HEK293 (cell line): Measurements from ENCODE around the gene TBX3.
A peak's percentile ranks its signal among the peaks of the same experiment; 100 is the strongest.

Source experiments
- CTCF ChIA-PET: fragments of 350-600 bp; formaldehyde crosslinking; extraction: SDS; loops from one replicate; lab custom pipeline; 2021; ENCODE audit warnings: antibody characterized with exemption; lab: Yijun Ruan, JAX
- POLR2A ChIA-PET: fragments of 300-600 bp; formaldehyde crosslinking; extraction: SDS; loops from one replicate; lab custom pipeline; 2020; ENCODE audit warnings: antibody characterized with exemption, inconsistent platforms; lab: Yijun Ruan, JAX
- H3K27ac ChIP-seq: fragments of 200-500 bp; sonication (Bioruptor generic); 2 replicates; pipeline ENCODE4 v1.5.1; 2014; ENCODE audit warnings: low read depth, low read length, control low read depth, inconsistent platforms; ENCODE audit errors: extremely low read depth
- H3K36me3 ChIP-seq, 2 experiments: fragments of 200-500 bp in 1 of 2; sonication (Bioruptor generic) in 1 of 2; 1 replicate in 1 of 2; 2 replicates in 1 of 2; pipeline ENCODE4 v1.5.1; 2014 to 2017; ENCODE audit warnings: inconsistent platforms in 2 of 2, low read length in 2 of 2; ENCODE audit not compliant: control insufficient read depth in 2 of 2, insufficient read depth in 1 of 2
- H3K4me1 ChIP-seq: fragments of 200-500 bp; sonication (Bioruptor generic); 2 replicates; pipeline ENCODE4 v1.5.1; 2014; ENCODE audit warnings: mild to moderate bottlenecking, low read length, inconsistent platforms; ENCODE audit not compliant: control insufficient read depth, insufficient read depth
- H3K4me3 ChIP-seq: 2 replicates; pipeline ENCODE4 v1.5.1; 2011; ENCODE audit warnings: low read depth, mild to moderate bottlenecking, control low read depth, low read length, moderate library complexity
- H3K9me3 ChIP-seq: fragments of 200-500 bp; sonication (Bioruptor generic); 2 replicates; pipeline ENCODE4 v1.5.1; 2014; ENCODE audit warnings: low read depth, low read length, inconsistent platforms; ENCODE audit not compliant: control insufficient read depth, insufficient read depth
- BCL11B ChIP-seq: fragments of 450-650 bp; formaldehyde crosslinking; IDR thresholded peaks from 2 replicates; pipeline ENCODE4 v1.5.1; 2016; ENCODE audit warnings: low read depth, missing biosample characterization, missing genetic modification characterization
- BCL6B ChIP-seq: fragments of 450-650 bp; formaldehyde crosslinking; IDR thresholded peaks from 2 replicates; pipeline ENCODE4 v1.5.1; 2017; ENCODE audit warnings: missing biosample characterization, missing genetic modification characterization
- ELK4 ChIP-seq: IDR thresholded peaks from 2 replicates; pipeline ENCODE4 v1.6.1; 2011; ENCODE audit warnings: mild to moderate bottlenecking, low read depth, low read length, borderline replicate concordance
- FEZF1 ChIP-seq: fragments of 450-650 bp; formaldehyde crosslinking; IDR thresholded peaks from 2 replicates; pipeline ENCODE4 v1.5.1; 2016; ENCODE audit warnings: missing biosample characterization, missing genetic modification characterization
- GLI4 ChIP-seq: fragments of 450-650 bp; formaldehyde crosslinking; IDR thresholded peaks from 2 replicates; pipeline ENCODE4 v1.5.1; 2016; ENCODE audit warnings: missing biosample characterization, missing genetic modification characterization
- KLF7 ChIP-seq: fragments of 450-650 bp; formaldehyde crosslinking; IDR thresholded peaks from 2 replicates; pipeline ENCODE4 v1.5.1; 2016; ENCODE audit warnings: missing biosample characterization, missing genetic modification characterization, borderline replicate concordance
- KLF9 ChIP-seq: fragments of 450-650 bp; formaldehyde crosslinking; IDR thresholded peaks from 2 replicates; pipeline ENCODE4 v1.5.1; 2016; ENCODE audit warnings: missing biosample characterization, missing genetic modification characterization, low read depth
- MYNN ChIP-seq: fragments of 450-650 bp; formaldehyde crosslinking; IDR thresholded peaks from 2 replicates; pipeline ENCODE4 v1.5.1; 2016; ENCODE audit warnings: missing biosample characterization, missing genetic modification characterization, borderline replicate concordance
- SCRT2 ChIP-seq: fragments of 450-650 bp; formaldehyde crosslinking; IDR thresholded peaks from 2 replicates; pipeline ENCODE4 v1.5.1; 2016; ENCODE audit warnings: missing biosample characterization, missing genetic modification characterization
- SP3 ChIP-seq: fragments of 450-650 bp; formaldehyde crosslinking; IDR thresholded peaks from 2 replicates; pipeline ENCODE4 v1.5.1; 2016; ENCODE audit warnings: missing biosample characterization, missing genetic modification characterization
- ZBTB7A ChIP-seq: fragments of 450-650 bp; formaldehyde crosslinking; IDR thresholded peaks from 2 replicates; pipeline ENCODE4 v1.5.1; 2016; ENCODE audit warnings: low read depth, missing biosample characterization, missing genetic modification characterization
- ZFHX2 ChIP-seq: fragments of 450-650 bp; formaldehyde crosslinking; conservative IDR thresholded peaks from 2 replicates; pipeline ENCODE4 v1.5.1; 2016; ENCODE audit warnings: missing biosample characterization, missing genetic modification characterization
- ZFP41 ChIP-seq: fragments of 450-650 bp; formaldehyde crosslinking; IDR thresholded peaks from 2 replicates; pipeline ENCODE4 v1.5.1; 2016; ENCODE audit warnings: missing biosample characterization, missing genetic modification characterization, borderline replicate concordance
- ZNF10 ChIP-seq: fragments of 450-650 bp; formaldehyde crosslinking; IDR thresholded peaks from 2 replicates; pipeline ENCODE4 v1.5.1; 2017; ENCODE audit warnings: missing biosample characterization, missing genetic modification characterization
- ZNF155 ChIP-seq: fragments of 450-650 bp; formaldehyde crosslinking; IDR thresholded peaks from 2 replicates; pipeline ENCODE4 v1.5.1; 2016; ENCODE audit warnings: missing biosample characterization, missing genetic modification characterization
- ZNF202 ChIP-seq: fragments of 450-650 bp; formaldehyde crosslinking; IDR thresholded peaks from 2 replicates; pipeline ENCODE4 v1.5.1; 2016; ENCODE audit warnings: missing biosample characterization, missing genetic modification characterization, borderline replicate concordance
- ZNF248 ChIP-seq: fragments of 450-650 bp; formaldehyde crosslinking; IDR thresholded peaks from 2 replicates; pipeline ENCODE4 v1.5.1; 2017; ENCODE audit warnings: missing biosample characterization, missing genetic modification characterization
- ZNF324 ChIP-seq: fragments of 450-650 bp; formaldehyde crosslinking; IDR thresholded peaks from 2 replicates; pipeline ENCODE4 v1.5.1; 2016; ENCODE audit warnings: missing biosample characterization, missing genetic modification characterization
- ZNF391 ChIP-seq: fragments of 450-650 bp; formaldehyde crosslinking; IDR thresholded peaks from 2 replicates; pipeline ENCODE4 v1.5.1; 2016; ENCODE audit warnings: low read depth, missing biosample characterization, missing genetic modification characterization, borderline replicate concordance
- ZNF449 ChIP-seq: fragments of 450-650 bp; formaldehyde crosslinking; IDR thresholded peaks from 2 replicates; pipeline ENCODE4 v1.5.1; 2017; ENCODE audit warnings: missing biosample characterization, mild to moderate bottlenecking, missing genetic modification characterization, moderate library complexity
- ZNF501 ChIP-seq: fragments of 450-650 bp; formaldehyde crosslinking; IDR thresholded peaks from 2 replicates; pipeline ENCODE4 v1.5.1; 2016; ENCODE audit warnings: missing biosample characterization, missing genetic modification characterization
- ZNF768 ChIP-seq: fragments of 450-650 bp; formaldehyde crosslinking; IDR thresholded peaks from 2 replicates; pipeline ENCODE4 v1.5.1; 2018; ENCODE audit warnings: missing biosample characterization, mild to moderate bottlenecking, missing genetic modification characterization
- ZNF830 ChIP-seq: fragments of 450-650 bp; IDR thresholded peaks from 2 replicates; pipeline ENCODE4 v1.5.0; 2018; ENCODE audit warnings: missing biosample characterization, missing genetic modification characterization, low read depth, mild to moderate bottlenecking, moderate library complexity
- ZSCAN5A ChIP-seq: fragments of 450-650 bp; formaldehyde crosslinking; IDR thresholded peaks from 2 replicates; pipeline ENCODE4 v1.5.1; 2016; ENCODE audit warnings: missing biosample characterization, missing genetic modification characterization

TBX3 gene

GRCh38 chr12:114673901-114674250 lies 10.1 kb downstream of the TBX3 start:
- Histone ChIP-seq H3K4me1 (no peaks in the 10 kb centered on the region), H3K36me3 (peaks cover 14 to 74% of the 10 kb centered on the region in 2 experiments; a peak in 2 of 3 replicates), H3K4me3 (no peak overlapping the region), H3K9me3 (no peaks in the 10 kb centered on the region), H3K27ac (no peak overlapping the region)
- CTCF ChIA-PET: interaction anchor here (0.7 to 1.0 kb wide), 2 partner anchors 1079 to 1309 kb away, joined by 3 to 4 read pairs; no protein-coding TSS in a partner anchor
- POLR2A ChIA-PET: interaction anchor here (2.5 kb wide), 1 partner anchor 10 kb away, joined by 16 read pairs; the partner anchor contains the start of gene TBX3
- TF ChIP-seq ZNF501 (no peak), SCRT2 (tag by site-specific recombination) (no peak), BCL6B (tag by site-specific recombination) (no peak), FEZF1 (tag by site-specific recombination) (no peak), ZFP41 (tag by site-specific recombination) (no peak), ZNF391 (tag by site-specific recombination) (no peak), BCL11B (tag by site-specific recombination) (no peak), ZNF830 (no peak), ZNF155 (tag by site-specific recombination) (no peak), ZNF10 (tag by site-specific recombination) (no peak), ZNF248 (tag by site-specific recombination) (no peak), KLF7 (no peak), GLI4 (tag by site-specific recombination) (no peak), MYNN (tag by site-specific recombination) (no peak), SP3 (tag by site-specific recombination) (no peak), ZNF324 (tag by site-specific recombination) (no peak), ZNF202 (tag by site-specific recombination) (no peak), ZFHX2 (no peak)

GRCh38 chr12:114673169-114673833 lies 10.7 kb downstream of the TBX3 start:
- POLR2A ChIA-PET: interaction anchor here (2.5 kb wide), 1 partner anchor 11 kb away, joined by 16 read pairs; the partner anchor contains the start of gene TBX3
- H3K9me3 ChIP-seq: no peaks in the 10 kb centered on the region
- no peak for TF ChIP-seq ZBTB7A
- peak; percentile 75; the same call in 1 of the 2 replicates for TF ChIP-seq ZNF768 (tag by site-specific recombination)
- H3K36me3 ChIP-seq: peaks cover 14 to 68% of the 10 kb centered on the region in 2 experiments; a peak in 2 of 3 replicates
- H3K4me1 ChIP-seq: no peaks in the 10 kb centered on the region
- no peak overlapping the region for H3K27ac ChIP-seq
- H3K4me3 ChIP-seq: no peak overlapping the region
- CTCF ChIA-PET: interaction anchor here (0.7 to 1.0 kb wide), 2 partner anchors 1080 to 1310 kb away, joined by 3 to 4 read pairs; no protein-coding TSS in a partner anchor

- ChIA-PET CTCF (interaction anchor here (0.6 to 0.7 kb wide), 3 partner anchors 97 to 1245 kb away, joined by 3 to 9 read pairs (median 4); no protein-coding TSS in a partner anchor), POLR2A (interaction anchor here (0.6 to 2.5 kb wide), 2 partner anchors 11 to 723 kb away, joined by 4 to 16 read pairs; partner anchors contain the start of gene TBX3)
- Histone ChIP-seq H3K9me3 (no peaks in the 10 kb centered on the region), H3K4me1 (no peaks in the 10 kb centered on the region), H3K4me3 (no peak overlapping the region), H3K27ac (no peak overlapping the region), H3K36me3 (peaks cover 14 to 63% of the 10 kb centered on the region in 2 experiments; a peak in 2 of 3 replicates)
- no peak for TF ChIP-seq MYNN (tag by site-specific recombination)
- TF ChIP-seq KLF9 (tag by site-specific recombination): no peak
- TF ChIP-seq ZSCAN5A: no peak
- TF ChIP-seq ZNF449: no peak
- TF ChIP-seq ZNF830: no peak
- TF ChIP-seq ELK4: no peak
Measured at GRCh38 chr12:114672817-114673168, 11.2 kb downstream of the TBX3 start.
